Endodermal cell (in vitro differentiated cells): ENCODE measurements around the gene ACSL3. TPM values are rescaled to one million over a fixed set of nuclear protein-coding genes. Genes with fewer than 3 reads are reported as not detected.

ENCODE experiments used
- DNase-seq: peaks from one replicate; pipeline ENCODE4 v3.0.0-alpha.2; 2017
- H3K27ac ChIP-seq: 2 replicates; pipeline ENCODE4 v1.5.1; 2013; ENCODE audit warnings: mild to moderate bottlenecking, low read depth, low read length, moderate library complexity
- H3K27me3 ChIP-seq: 2 replicates; pipeline ENCODE4 v1.6.1; 2013; ENCODE audit warnings: mild to moderate bottlenecking, low read length, moderate library complexity; ENCODE audit not compliant: insufficient read depth, control insufficient read depth, poor library complexity, severe bottlenecking
- H3K36me3 ChIP-seq: 2 replicates; pipeline ENCODE4 v1.7.0; 2013; ENCODE audit warnings: mild to moderate bottlenecking, low read length, moderate library complexity; ENCODE audit not compliant: control insufficient read depth, insufficient read depth
- H3K4me1 ChIP-seq: one replicate; pipeline ENCODE4 v1.7.0; 2013; ENCODE audit warnings: low read length; ENCODE audit not compliant: control insufficient read depth, insufficient read depth
- H3K4me3 ChIP-seq: 2 replicates; pipeline ENCODE4 v1.5.1; 2013; ENCODE audit warnings: mild to moderate bottlenecking, low read length, moderate library complexity
- H3K9ac ChIP-seq: 2 replicates; pipeline ENCODE4 v1.6.1; 2013; ENCODE audit warnings: mild to moderate bottlenecking, low read length, moderate library complexity; ENCODE audit not compliant: poor library complexity, severe bottlenecking; ENCODE audit errors: extremely low read depth
- H3K9me3 ChIP-seq: 2 replicates; pipeline ENCODE4 v1.6.1; 2013; ENCODE audit warnings: mild to moderate bottlenecking, low read length, moderate library complexity; ENCODE audit not compliant: control insufficient read depth
- H3K27ac Mint-ChIP-seq: 2 replicates; pipeline ENCODE4 v1.8.0; 2020; ENCODE audit warnings: mixed read lengths
- H3K27me3 Mint-ChIP-seq: 2 replicates; pipeline ENCODE4 v1.8.0; 2021; ENCODE audit warnings: mild to moderate bottlenecking, mixed read lengths; ENCODE audit not compliant: insufficient read depth
- H3K36me3 Mint-ChIP-seq: 2 replicates; pipeline ENCODE4 v1.8.0; 2020; ENCODE audit warnings: low read depth, mixed read lengths
- H3K4me1 Mint-ChIP-seq: 2 replicates; pipeline ENCODE4 v1.8.0; 2020; ENCODE audit warnings: mixed read lengths
- H3K4me3 Mint-ChIP-seq: 2 replicates; pipeline ENCODE4 v1.8.0; 2020; ENCODE audit warnings: mild to moderate bottlenecking, moderate library complexity, mixed read lengths
- H3K9me3 Mint-ChIP-seq: 2 replicates; pipeline ENCODE4 v1.8.0; 2020; ENCODE audit warnings: mild to moderate bottlenecking, mixed read lengths
- WGBS, 2 experiments: methylation state at CpG; one replicate each; pipeline versions ENCODE4 v1.1.5 to v1.1.7; 2013; ENCODE audit warnings: missing lambda C conversion rate in 2 of 2, mixed read lengths in 1 of 2; ENCODE audit not compliant: insufficient coverage in 1 of 2, insufficient read length in 1 of 2; 5-methylcytosine and 5-hydroxymethylcytosine counted together
- total RNA-seq, 2 donors: library from RNA; stranded (reverse); fragmentation: NEBNext Ultra II Directional in 1 of 2; extraction: Animal tissue kit (Norgen Biotek cat#: 25700) in 1 of 2; gene quantifications; 2 replicates in 1 of 2; 3 replicates in 1 of 2; pipeline ENCODE4 v1.2.1, GENCODE V29; 2021
- TF ChIP-seq, protein P1 (sequence below): fragments of 200-600 bp; sonication (generic); conservative IDR thresholded peaks from 2 replicates; pipeline ENCODE4 v1.5.0; 2021; ENCODE audit warnings: antibody characterized with exemption, mild to moderate bottlenecking

ACSL3 gene
- total RNA-seq, 2 donors from 2014 or later: 65.2 to 65.7 TPM

DNA sequence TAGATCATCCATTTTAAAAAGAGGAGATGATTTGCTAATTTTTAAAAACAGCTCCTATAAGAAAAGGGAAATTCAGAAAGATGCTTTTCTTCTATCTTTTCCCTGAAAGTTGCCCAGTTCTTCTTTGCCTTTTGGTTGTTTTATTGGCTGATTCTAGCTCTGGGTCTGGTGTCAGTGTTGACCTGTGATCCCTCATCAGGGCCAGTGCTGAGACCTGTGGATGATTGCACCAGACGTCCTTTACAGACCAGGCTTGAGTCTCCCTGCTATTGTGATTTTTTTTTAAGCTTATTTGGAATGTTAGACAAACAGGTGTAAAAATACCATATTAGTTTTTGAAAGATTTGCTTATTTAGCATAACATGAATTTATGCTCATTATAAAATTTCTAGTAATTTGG lies 88.2 kb downstream of the ACSL3 start:
- Mint-ChIP-seq H3K9me3 (no peaks in the 10 kb centered on the region), H3K4me3 (no peak overlapping the region), H3K27me3 (no peaks in the 10 kb centered on the region), H3K4me1 (no peaks in the 10 kb centered on the region), H3K36me3 (peaks cover 2% of the 10 kb centered on the region), H3K27ac (no peak overlapping the region)
- Histone ChIP-seq H3K36me3 (no peaks in the 10 kb centered on the region), H3K9ac (no peak overlapping the region), H3K27ac (no peak overlapping the region), H3K4me1 (no peaks in the 10 kb centered on the region), H3K4me3 (no peak overlapping the region), H3K27me3 (no peaks in the 10 kb centered on the region), H3K9me3 (no peaks in the 10 kb centered on the region)
- no peak for DNase-seq
- WGBS, 2 experiments: 92% methylated on average over 1 of the region's 1 CpG; no CpG with 5 or more reads in 1 of the 2 experiments
- TF ChIP-seq, protein P1, sequence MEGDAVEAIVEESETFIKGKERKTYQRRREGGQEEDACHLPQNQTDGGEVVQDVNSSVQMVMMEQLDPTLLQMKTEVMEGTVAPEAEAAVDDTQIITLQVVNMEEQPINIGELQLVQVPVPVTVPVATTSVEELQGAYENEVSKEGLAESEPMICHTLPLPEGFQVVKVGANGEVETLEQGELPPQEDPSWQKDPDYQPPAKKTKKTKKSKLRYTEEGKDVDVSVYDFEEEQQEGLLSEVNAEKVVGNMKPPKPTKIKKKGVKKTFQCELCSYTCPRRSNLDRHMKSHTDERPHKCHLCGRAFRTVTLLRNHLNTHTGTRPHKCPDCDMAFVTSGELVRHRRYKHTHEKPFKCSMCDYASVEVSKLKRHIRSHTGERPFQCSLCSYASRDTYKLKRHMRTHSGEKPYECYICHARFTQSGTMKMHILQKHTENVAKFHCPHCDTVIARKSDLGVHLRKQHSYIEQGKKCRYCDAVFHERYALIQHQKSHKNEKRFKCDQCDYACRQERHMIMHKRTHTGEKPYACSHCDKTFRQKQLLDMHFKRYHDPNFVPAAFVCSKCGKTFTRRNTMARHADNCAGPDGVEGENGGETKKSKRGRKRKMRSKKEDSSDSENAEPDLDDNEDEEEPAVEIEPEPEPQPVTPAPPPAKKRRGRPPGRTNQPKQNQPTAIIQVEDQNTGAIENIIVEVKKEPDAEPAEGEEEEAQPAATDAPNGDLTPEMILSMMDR: no peak

DNA sequence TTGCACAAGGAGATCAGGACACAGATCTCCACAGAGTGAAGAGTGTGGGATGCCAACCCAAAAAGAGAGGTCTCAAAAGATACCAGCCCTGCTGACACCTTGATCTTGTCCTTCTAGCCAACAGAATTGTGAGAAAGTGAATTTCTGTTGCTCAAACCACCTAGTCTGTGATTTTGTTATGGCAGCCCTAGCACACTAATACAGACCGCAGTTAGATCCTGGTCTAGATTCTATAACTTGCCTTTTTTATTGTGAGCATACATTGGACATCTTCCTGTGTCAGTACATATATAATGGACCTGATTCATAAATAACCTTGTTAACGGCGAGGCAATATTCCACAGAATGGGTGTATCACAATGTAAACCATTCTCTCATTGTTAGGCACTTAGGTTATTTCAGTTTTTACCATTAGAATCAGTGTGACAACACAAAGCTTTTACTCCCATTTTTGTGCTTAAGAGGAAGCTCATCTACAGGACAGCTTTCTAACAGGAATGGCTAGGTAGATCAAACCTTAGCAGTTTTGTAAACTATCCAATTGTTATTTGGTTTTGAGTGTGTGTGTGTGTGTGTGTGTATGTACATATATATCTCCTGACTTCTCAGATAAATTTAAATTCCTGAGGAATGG lies 89.0 kb downstream of the ACSL3 start:
- Mint-ChIP-seq H3K27me3 (no peaks in the 10 kb centered on the region), H3K4me3 (no peak overlapping the region), H3K36me3 (peaks cover 2% of the 10 kb centered on the region), H3K27ac (no peak overlapping the region), H3K4me1 (no peaks in the 10 kb centered on the region), H3K9me3 (no peaks in the 10 kb centered on the region)
- H3K4me3 ChIP-seq: no peak overlapping the region
- no peak overlapping the region for H3K27ac ChIP-seq
- 94 to 97% methylated on average over 3 of the region's 3 CpGs for WGBS, 2 experiments
- H3K9ac ChIP-seq: no peak overlapping the region
- DNase-seq: no peak
- no peaks in the 10 kb centered on the region for H3K9me3 ChIP-seq
- no peaks in the 10 kb centered on the region for H3K27me3 ChIP-seq
- H3K4me1 ChIP-seq: no peaks in the 10 kb centered on the region
- no peaks in the 10 kb centered on the region for H3K36me3 ChIP-seq
- TF ChIP-seq, protein P1: no peak

DNA sequence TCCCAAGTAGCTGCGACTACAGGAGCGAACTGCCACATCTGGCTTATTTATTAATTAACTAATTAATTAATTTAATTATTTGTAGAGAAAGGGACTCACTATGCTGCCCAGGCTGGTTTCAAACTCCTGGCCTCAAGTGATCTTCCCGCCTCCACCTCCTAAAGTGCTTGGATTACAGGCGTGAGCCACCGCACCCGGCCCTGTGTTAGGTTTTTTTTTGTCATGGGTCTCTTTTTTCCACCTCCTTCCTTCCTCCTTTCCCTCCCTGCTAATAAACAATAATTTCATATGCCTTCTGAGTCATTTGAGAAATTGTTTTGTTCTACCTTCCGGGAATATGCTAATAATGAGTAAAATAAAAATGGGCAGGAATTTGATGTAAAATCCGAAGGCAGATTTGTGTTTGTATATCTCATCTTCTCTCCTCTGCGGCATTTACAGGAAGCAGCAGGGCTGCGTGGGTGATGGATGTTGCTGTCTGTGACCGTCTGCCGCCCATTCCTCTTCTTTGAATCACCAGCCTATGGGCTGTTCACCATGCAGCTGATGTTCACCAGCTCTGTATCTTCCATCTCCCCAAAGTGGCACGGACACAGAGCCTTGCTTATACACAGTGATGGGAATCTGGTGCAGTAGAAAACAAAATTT lies 89.9 kb downstream of the ACSL3 start:
- TF ChIP-seq, protein P1: no peak
- Mint-ChIP-seq H3K4me3 (no peak overlapping the region), H3K36me3 (peaks cover 2% of the 10 kb centered on the region), H3K9me3 (no peaks in the 10 kb centered on the region), H3K4me1 (no peaks in the 10 kb centered on the region), H3K27ac (no peak overlapping the region), H3K27me3 (no peaks in the 10 kb centered on the region)
- no peak overlapping the region for H3K4me3 ChIP-seq
- DNase-seq: no peak
- no peaks in the 10 kb centered on the region for H3K9me3 ChIP-seq
- no peak overlapping the region for H3K9ac ChIP-seq
- 92 to 96% methylated on average over 4 to 13 of the region's 13 CpGs for WGBS, 2 experiments
- no peaks in the 10 kb centered on the region for H3K27me3 ChIP-seq
- H3K27ac ChIP-seq: no peak overlapping the region
- H3K36me3 ChIP-seq: no peaks in the 10 kb centered on the region
- no peaks in the 10 kb centered on the region for H3K4me1 ChIP-seq
